ENCODE measurements around the gene B9D2.

DNA sequence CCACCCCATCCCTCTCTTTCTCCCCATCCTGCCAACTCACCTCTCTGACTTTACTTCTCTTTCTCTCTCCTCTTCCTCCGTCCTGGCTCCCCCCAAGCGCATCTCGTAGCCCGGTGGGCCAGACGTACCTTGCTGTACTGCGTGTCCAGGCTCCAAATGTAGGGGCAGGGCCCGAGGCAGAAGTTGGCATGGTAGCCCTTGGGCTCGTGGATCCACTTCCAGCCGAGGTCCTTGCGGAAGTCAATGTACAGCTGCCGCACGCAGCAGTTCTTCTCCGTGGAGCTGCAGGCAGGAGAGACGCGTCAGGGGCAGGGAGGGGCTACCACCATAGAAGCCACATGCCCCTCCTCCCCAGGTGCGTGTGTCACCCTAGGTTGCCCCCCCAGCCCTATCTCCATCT lies 31.9 kb downstream of the B9D2 start:
- TF ChIP-seq GATA2 (IDR thresholded peaks at IDR 0.05; ENCODE audit: low read depth, low read length) (no peak), GATA3 (IDR thresholded peaks at IDR 0.05; ENCODE audit: low read depth, low read length) (no peak)
